ENCODE results near the gene CD37. TPM values are rescaled to one million over a fixed set of nuclear protein-coding genes. Genes with fewer than 3 reads are reported as not detected.

Gene CD37
- total and polyA plus RNA-seq, 5 donors, result 2.3 to 8.0 (median 5.5) TPM

- Histone ChIP-seq H3K9me3 (ENCODE audit: control insufficient read depth, low read length) (no peaks in the 10 kb centered on the region), H3K4me1 (ENCODE audit: control insufficient read depth, insufficient read depth, low read length) (no peaks in the 10 kb centered on the region), H3K27me3 (ENCODE audit: control insufficient read depth, insufficient read depth) (no peaks in the 10 kb centered on the region), H3K27ac (ENCODE audit: low read length) (no peak overlapping the region), H3K4me3 (ENCODE audit: low read length) (no peak overlapping the region)
- intact Hi-C loops (cut with DNase I), result no loop called here
- DNase-seq, result no peak
- no peak for ATAC-seq
- 89% methylated on average over 2 of the region's 2 CpGs for WGBS
These were observed 14.4 kb downstream of the CD37 start for GRCh38 chr19:49349567-49349966.

DNA sequence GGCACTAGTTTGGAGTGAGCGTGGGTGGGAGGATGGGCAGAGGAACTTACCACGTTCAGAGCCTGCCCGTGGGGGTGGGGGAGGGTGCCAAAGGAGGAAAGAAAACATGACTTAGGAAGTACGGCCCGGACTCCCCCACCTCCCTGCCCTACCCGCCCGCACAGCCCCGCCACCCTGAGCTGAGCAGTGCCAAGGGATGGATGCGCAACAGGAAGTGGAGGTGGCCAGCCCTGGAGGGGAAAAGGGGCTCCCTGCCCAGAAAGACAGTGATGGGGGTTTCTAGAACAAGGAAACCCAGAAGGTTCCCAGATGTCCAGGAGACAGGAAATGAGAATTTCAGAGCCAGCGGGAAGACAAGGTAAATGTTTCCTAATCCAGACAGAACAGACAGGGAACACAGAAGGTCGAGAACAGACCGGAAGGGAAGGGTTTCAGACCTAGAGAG lies 20.7 kb downstream of the CD37 start:
- intact Hi-C loops (cut with DNase I), result no loop called here
- peak; percentile 59 to 74 for ATAC-seq
- Histone ChIP-seq H3K27ac (ENCODE audit: low read length) (no peak overlapping the region), H3K27me3 (ENCODE audit: control insufficient read depth, insufficient read depth) (no peaks in the 10 kb centered on the region), H3K4me3 (ENCODE audit: low read length) (no peak overlapping the region), H3K9me3 (ENCODE audit: control insufficient read depth, low read length) (no peaks in the 10 kb centered on the region), H3K4me1 (ENCODE audit: control insufficient read depth, insufficient read depth, low read length) (peaks cover 7% of the 10 kb centered on the region)
- 36% methylated on average over 12 of the region's 12 CpGs for WGBS
- peak; percentile 59 to 83 (median 70) for DNase-seq

GRCh38 chr19:49356382-49356781 lies 21.2 kb downstream of the CD37 start:
- Histone ChIP-seq H3K27ac (ENCODE audit: low read length) (peak overlapping the region; percentile 40), H3K4me3 (ENCODE audit: low read length) (no peak overlapping the region)
- WGBS, result 30% methylated on average over 7 of the region's 7 CpGs

GRCh38 chr19:49357186-49357585 lies 22.0 kb downstream of the CD37 start:
- no peaks in the 10 kb centered on the region for H3K27me3 ChIP-seq (ENCODE audit: control insufficient read depth, insufficient read depth)
- H3K4me1 ChIP-seq (ENCODE audit: control insufficient read depth, insufficient read depth, low read length), result peaks cover 7% of the 10 kb centered on the region
- no peak overlapping the region for H3K4me3 ChIP-seq (ENCODE audit: low read length)
- WGBS, result 78% methylated on average over 9 of the region's 9 CpGs
- intact Hi-C loops (cut with DNase I), result no loop called here
- no peak overlapping the region for H3K27ac ChIP-seq (ENCODE audit: low read length)
- no peaks in the 10 kb centered on the region for H3K9me3 ChIP-seq (ENCODE audit: control insufficient read depth, low read length)
- ATAC-seq (no peak), DNase-seq (peak in 1 of 3 donors; percentile 1)

More at GRCh38 chr19:49356382-49356781, 21.2 kb downstream of the CD37 start:
- no peaks in the 10 kb centered on the region for H3K9me3 ChIP-seq (ENCODE audit: control insufficient read depth, low read length)
- peaks cover 7% of the 10 kb centered on the region for H3K4me1 ChIP-seq (ENCODE audit: control insufficient read depth, insufficient read depth, low read length)
- DNase-seq (no peak), ATAC-seq (no peak)
- intact Hi-C loops (cut with DNase I), result no loop called here
- H3K27me3 ChIP-seq (ENCODE audit: control insufficient read depth, insufficient read depth), result no peaks in the 10 kb centered on the region

GRCh38 chr19:49359851-49360820 lies 24.9 kb downstream of the CD37 start:
- Histone ChIP-seq H3K27me3 (ENCODE audit: control insufficient read depth, insufficient read depth) (no peaks in the 10 kb centered on the region), H3K9me3 (ENCODE audit: control insufficient read depth, low read length) (no peaks in the 10 kb centered on the region), H3K4me3 (ENCODE audit: low read length) (no peak overlapping the region), H3K4me1 (ENCODE audit: control insufficient read depth, insufficient read depth, low read length) (peaks cover 7% of the 10 kb centered on the region), H3K27ac (ENCODE audit: low read length) (peak overlapping the region; percentile 13)
- ATAC-seq (no peak), DNase-seq (peak in 1 of 3 donors; percentile 57)
- WGBS, result 75% methylated on average over 17 of the region's 17 CpGs
- intact Hi-C loops (cut with DNase I), result loop anchor here in 1 of 4 donors (10.0 kb wide), 1 partner anchor 85 kb away; the partner anchor contains the start of gene SLC17A7

DNA sequence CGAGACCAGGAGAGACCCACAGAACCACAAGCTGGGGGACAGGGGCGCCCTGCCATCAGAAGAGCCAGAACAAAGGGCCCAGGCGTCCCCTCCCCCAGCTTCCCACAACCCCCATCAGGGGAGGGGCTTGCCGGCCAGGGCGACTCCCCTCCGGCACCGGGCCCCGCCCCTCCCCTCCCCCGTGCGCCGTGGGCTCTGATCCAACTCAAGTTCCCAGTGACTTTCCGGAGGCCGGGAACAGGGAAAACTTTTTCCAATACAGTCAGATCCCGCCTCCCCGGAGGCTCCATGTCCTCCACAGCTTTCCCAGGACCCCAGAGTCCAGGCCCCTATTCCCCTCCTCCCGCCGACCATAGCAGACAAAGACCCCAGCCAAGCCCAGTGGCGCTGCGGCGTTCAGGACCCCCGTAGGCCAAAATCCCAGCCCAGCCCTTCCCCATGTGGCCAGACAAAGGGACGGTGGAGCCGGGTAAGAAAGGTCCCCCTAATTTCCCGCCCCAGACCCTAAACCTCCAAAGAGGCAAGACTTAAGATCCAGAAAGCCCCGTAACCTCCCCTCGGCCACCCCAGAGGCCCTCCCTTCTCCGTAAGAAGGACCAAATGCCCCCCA lies 26.3 kb downstream of the CD37 start:
- intact Hi-C loops (cut with DNase I), result loop anchor here in 1 of 4 donors (10.0 kb wide), 1 partner anchor 83 kb away; the partner anchor contains the start of gene SLC17A7
- DNase-seq (peak; percentile 86 to 96 (median 94)), ATAC-seq (peak; percentile 64 to 65)
- H3K27me3 ChIP-seq (ENCODE audit: control insufficient read depth, insufficient read depth), result no peaks in the 10 kb centered on the region
- peak overlapping the region; percentile 78 for H3K4me3 ChIP-seq (ENCODE audit: low read length)
- WGBS, result 2% methylated on average over 27 of the region's 27 CpGs
- H3K4me1 ChIP-seq (ENCODE audit: control insufficient read depth, insufficient read depth, low read length), result peaks cover 5% of the 10 kb centered on the region
- peak overlapping the region; percentile 93 for H3K27ac ChIP-seq (ENCODE audit: low read length)
- H3K9me3 ChIP-seq (ENCODE audit: control insufficient read depth, low read length), result no peaks in the 10 kb centered on the region

GRCh38 chr19:49362048-49362928 lies 27.1 kb downstream of the CD37 start, which contains the start of gene TEAD2:
TSS of gene TEAD2 (minus strand) at chr19:49362416. CDS start at chr19:49360075, 2,341 bp downstream.
- H3K4me1 ChIP-seq (ENCODE audit: control insufficient read depth, insufficient read depth, low read length), result no peaks in the 10 kb centered on the region
- WGBS, result under 1% methylated on average over 52 of the region's 52 CpGs
- intact Hi-C loops (cut with DNase I), result loop anchor here in 1 of 4 donors (10.0 kb wide), 1 partner anchor 83 kb away; the partner anchor contains the start of gene SLC17A7

GRCh38 chr19:49362929-49363267 lies 27.7 kb downstream of the CD37 start:
- peak overlapping the region; percentile 78 for H3K4me3 ChIP-seq (ENCODE audit: low read length)

More at GRCh38 chr19:49362048-49362928, 27.1 kb downstream of the CD37 start, which contains the start of gene TEAD2:
- Histone ChIP-seq H3K27me3 (ENCODE audit: control insufficient read depth, insufficient read depth) (no peaks in the 10 kb centered on the region), H3K27ac (ENCODE audit: low read length) (peak within 1 kb of the TSS; percentile 93), H3K9me3 (ENCODE audit: control insufficient read depth, low read length) (no peaks in the 10 kb centered on the region), H3K4me3 (ENCODE audit: low read length) (peak within 1 kb of the TSS; percentile 78)
- ATAC-seq (peak; percentile 65 to 68), DNase-seq (peak; percentile 82 to 93 (median 93))

GRCh38 chr19:49363268-49364082 lies 28.3 kb downstream of the CD37 start, which contains the start of gene DKKL1:
TSS of gene DKKL1 (plus strand) at chr19:49363877. CDS start at chr19:49363999, 122 bp downstream.
- no peaks in the 10 kb centered on the region for H3K4me1 ChIP-seq (ENCODE audit: control insufficient read depth, insufficient read depth, low read length)
- 1% methylated on average over 46 of the region's 46 CpGs for WGBS
- H3K27me3 ChIP-seq (ENCODE audit: control insufficient read depth, insufficient read depth), result no peaks in the 10 kb centered on the region
- H3K4me3 ChIP-seq (ENCODE audit: low read length), result peak within 1 kb of the TSS; percentile 78
- ATAC-seq (peak; percentile 92), DNase-seq (peak; percentile 100)
- intact Hi-C loops (cut with DNase I), result loop anchor here in 1 of 4 donors (10.0 kb wide), 1 partner anchor 81 kb away; the partner anchor contains the start of gene SLC17A7
- H3K27ac ChIP-seq (ENCODE audit: low read length), result peak within 1 kb of the TSS; percentile 90
- no peaks in the 10 kb centered on the region for H3K9me3 ChIP-seq (ENCODE audit: control insufficient read depth, low read length)

More at GRCh38 chr19:49362929-49363267, 27.7 kb downstream of the CD37 start:
- intact Hi-C loops (cut with DNase I), result loop anchor here in 1 of 4 donors (10.0 kb wide), 1 partner anchor 82 kb away; the partner anchor contains the start of gene SLC17A7
- no peaks in the 10 kb centered on the region for H3K4me1 ChIP-seq (ENCODE audit: control insufficient read depth, insufficient read depth, low read length)
- ATAC-seq (peak; percentile 2 to 5), DNase-seq (peak; percentile 68 to 85 (median 83))
- no peaks in the 10 kb centered on the region for H3K9me3 ChIP-seq (ENCODE audit: control insufficient read depth, low read length)
- H3K27me3 ChIP-seq (ENCODE audit: control insufficient read depth, insufficient read depth), result no peaks in the 10 kb centered on the region
- H3K27ac ChIP-seq (ENCODE audit: low read length), result peak overlapping the region; percentile 90
- under 1% methylated on average over 14 of the region's 14 CpGs for WGBS
